Transverse colon (tissue), 3 donors: ENCODE results near the gene TBC1D2B.

ENCODE experiments used
- CTCF ChIP-seq, 5 experiments: fragments of 200-600 bp in 3 of 5; fragments of 450-650 bp in 2 of 5; sonication (generic) in 3 of 5; IDR thresholded peaks; 1 replicate in 2 of 5; 2 replicates in 3 of 5; pipeline ENCODE4 v1.5.1; 2016 to 2017; ENCODE audit warnings: antibody characterized with exemption in 5 of 5, inconsistent platforms in 3 of 5, mild to moderate bottlenecking in 2 of 5, moderate library complexity in 1 of 5
- EP300 ChIP-seq: sonication (generic); formaldehyde crosslinking; IDR thresholded peaks from one replicate; pipeline ENCODE4 v1.6.1; 2017; ENCODE audit warnings: antibody characterized with exemption, low read depth
- POLR2A ChIP-seq: fragments of 450-650 bp; IDR thresholded peaks from one replicate; pipeline ENCODE4 v1.6.1; 2016; ENCODE audit warnings: antibody characterized with exemption, mild to moderate bottlenecking, moderate library complexity

GRCh38 chr15:78056714-78057269 is 20.7 kb downstream of the TBC1D2B start:
- TF ChIP-seq CTCF (IDR thresholded peaks at IDR 0.05): no peak
- no peak for TF ChIP-seq POLR2A
- no peak for TF ChIP-seq EP300
